K562 (cell line): Measurements from ENCODE around the gene PRCP. TPM values are rescaled to one million over a fixed set of nuclear protein-coding genes. Genes with fewer than 3 reads are reported as not detected.

Experiments used
- ATAC-seq: fragments of 200-7000 bp; cut with Tn5 transposase; 3 replicates; pipeline ENCODE4 v1.9.1; 2020; ENCODE audit warnings: moderate library complexity
- BruUV-seq: library from RNA; stranded (reverse); fragments of 400-500 nt; replicated peaks from 2 replicates; lab custom pipeline; 2021; lab: Mats Ljungman, UMichigan
- CTCF ChIA-PET: fragments of 300-600 bp; formaldehyde crosslinking; extraction: SDS; loops from one replicate; lab custom pipeline; 2021; ENCODE audit warnings: low intra/inter-chr PET ratio; lab: Yijun Ruan, JAX
- POLR2A ChIA-PET: fragments of 300-600, 350-650 bp; sonication (Branson Sonifier 250); formaldehyde crosslinking; extraction: SDS; loops from one replicate; lab custom pipeline; 2021; ENCODE audit warnings: antibody characterized with exemption, inconsistent platforms; lab: Yijun Ruan, JAX
- DNase-seq, 4 experiments: peaks; one replicate each; pipeline versions ENCODE4 v3.0.0 to v3.0.0-alpha.2; 2011 to 2018; ENCODE audit warnings: low spot score in 3 of 4, mixed read lengths in 3 of 4; ENCODE audit errors: extremely low read depth in 1 of 4
- FAIRE-seq: peaks from 2 replicates; lab custom pipeline; 2011; peaks lifted over from hg19 to GRCh38; lab: Jason Lieb, UNC
- H2AFZ ChIP-seq: 2 replicates; pipeline ENCODE4 v1.6.0; 2011; ENCODE audit warnings: low read depth, low read length, control low read depth, inconsistent platforms
- H3K27ac ChIP-seq: fragments of 200-600 bp; 3 replicates; pipeline ENCODE4 v1.8.0; 2011; ENCODE audit warnings: low read depth, mild to moderate bottlenecking, control low read depth, inconsistent platforms, low read length, moderate library complexity, mixed read lengths; ENCODE audit errors: extremely low read depth
- H3K27me3 ChIP-seq, 2 experiments: fragments of 300-600 bp in 1 of 2; 2 replicates in 1 of 2; 3 replicates in 1 of 2; pipeline versions ENCODE4 v1.6.0 to v1.8.0; 2011; ENCODE audit warnings: inconsistent platforms in 2 of 2, low read length in 2 of 2, mild to moderate bottlenecking in 1 of 2, mixed read lengths in 1 of 2, moderate library complexity in 1 of 2; ENCODE audit not compliant: control insufficient read depth in 2 of 2, insufficient read depth in 2 of 2
- H3K36me3 ChIP-seq: fragments of 300-600 bp; 3 replicates; pipeline ENCODE4 v1.8.0; 2011; ENCODE audit warnings: mild to moderate bottlenecking, low read length, inconsistent platforms; ENCODE audit not compliant: control insufficient read depth, insufficient read depth
- H3K4me1 ChIP-seq, 2 experiments: fragments of 200-600 bp in 1 of 2; replicated peaks in 1 of 2; 2 replicates in 1 of 2; 3 replicates in 1 of 2; pipeline versions ENCODE4 v1.5.1 to v1.8.0; 2011; ENCODE audit warnings: inconsistent platforms in 2 of 2, low read length in 2 of 2, mild to moderate bottlenecking in 1 of 2, mixed read lengths in 1 of 2, moderate library complexity in 1 of 2; ENCODE audit not compliant: control insufficient read depth in 2 of 2, insufficient read depth in 2 of 2
- H3K4me2 ChIP-seq: 2 replicates; pipeline ENCODE4 v1.6.1; 2011; ENCODE audit warnings: low read length, control low read depth, inconsistent platforms, mixed read lengths; ENCODE audit not compliant: insufficient read depth
- H3K4me3 ChIP-seq: fragments of 200-600 bp; sonication (generic), shearing (Covaris generic); 2 replicates; pipeline ENCODE4 v1.5.1; 2016; ENCODE audit warnings: control low read depth, inconsistent platforms
- H3K79me2 ChIP-seq: fragments of 200-600 bp; 3 replicates; pipeline ENCODE4 v1.8.0; 2011; ENCODE audit warnings: low read length, inconsistent platforms; ENCODE audit not compliant: control insufficient read depth, insufficient read depth
- H3K9ac ChIP-seq, 2 experiments: 2 replicates each; pipeline versions ENCODE4 v1.6.0 to v1.6.1; 2011; ENCODE audit warnings: low read depth in 2 of 2, low read length in 2 of 2, control low read depth in 1 of 2, inconsistent platforms in 1 of 2, mild to moderate bottlenecking in 1 of 2, mixed read lengths in 1 of 2; ENCODE audit not compliant: insufficient read depth in 1 of 2
- H3K9me1 ChIP-seq: one replicate; pipeline ENCODE4 v1.6.0; 2011; ENCODE audit warnings: inconsistent platforms, mild to moderate bottlenecking, low read length, moderate library complexity; ENCODE audit not compliant: control insufficient read depth, insufficient read depth
- H3K9me3 ChIP-seq: replicated peaks from 2 replicates; pipeline ENCODE4 v1.5.1; 2011; ENCODE audit warnings: low read depth, low read length, inconsistent platforms; ENCODE audit not compliant: control insufficient read depth, insufficient read depth
- H4K20me1 ChIP-seq: replicated peaks from 2 replicates; pipeline ENCODE4 v1.6.1; 2011; ENCODE audit warnings: low read length, inconsistent platforms, mixed read lengths; ENCODE audit not compliant: control insufficient read depth, insufficient read depth
- IRF2 ChIP-seq: sonication (generic); formaldehyde crosslinking; IDR thresholded peaks from 2 replicates; pipeline ENCODE4 v1.8.1; 2022; ENCODE audit warnings: mild to moderate bottlenecking, missing genetic modification reagents
- KDM1A ChIP-seq, 2 experiments: fragments of 450-650 bp; IDR thresholded peaks; 2 replicates each; pipeline ENCODE4 v1.6.1; 2016; ENCODE audit warnings: mild to moderate bottlenecking in 2 of 2
- RBM25 ChIP-seq: fragments of 200-400 bp; formaldehyde crosslinking; IDR thresholded peaks from 2 replicates; pipeline ENCODE4 v1.6.1; 2018; ENCODE audit warnings: low read length, low read depth, moderate library complexity; ENCODE audit not compliant: severe bottlenecking
- SLC30A9 ChIP-seq: fragments of 250-450 bp; sonication (Bioruptor Pico); IDR thresholded peaks from 2 replicates; pipeline ENCODE4 v1.8.0; 2022; ENCODE audit warnings: mild to moderate bottlenecking, moderate library complexity
- WGBS: fragments of 100-300 bp; shearing (Covaris generic); methylation state at CpG from one replicate; pipeline ENCODE4 v1.1.6; 2016; ENCODE audit warnings: low coverage, mixed read lengths; ENCODE audit not compliant: insufficient coverage; ENCODE audit errors: missing lambda C conversion rate; 5-methylcytosine and 5-hydroxymethylcytosine counted together
- in situ Hi-C: fragments of 300-500 bp; cut with MboI; formaldehyde crosslinking; loops from 4 replicates; pipeline ENCODE4 v1.15.0; 2018; ENCODE audit warnings: inconsistent platforms, mixed read lengths
- intact Hi-C: fragments of 100-400 bp; cut with micrococcal nuclease; formaldehyde crosslinking; loops from 2 replicates; pipeline ENCODE4 v1.14.2; 2022
- polyA plus RNA-seq, 8 experiments: library from polyadenylated mRNA; depleted of rRNA in 4 of 8; stranded (reverse) in 5 of 8; unstranded in 3 of 8; fragments of >200 nt; fragmentation: Nextera tagmentation in 2 of 8; fragmentation: Illumina TruSeq in 1 of 8; extraction: Ambion mirVana in 2 of 8; extraction: Trizol in 1 of 8; gene quantifications; 2 replicates each; pipeline versions ENCODE4 v1.2.1 to v1.2.3, GENCODE V29; 2011 to 2014; ENCODE audit warnings: inconsistent platforms in 1 of 8, missing spikeins in 1 of 8
- total RNA-seq, 7 experiments: library from RNA; depleted of rRNA in 6 of 7; stranded (reverse); fragments of >200 nt in 6 of 7; fragmentation: Illumina TruSeq in 2 of 7; extraction: Trizol in 2 of 7; gene quantifications; 2 replicates each; pipeline versions ENCODE4 v1.2.1 to v1.2.3, GENCODE V29; 2011 to 2021; ENCODE audit warnings: low replicate concordance in 1 of 7
- TF ChIP-seq, protein P1 (sequence below): sonication (generic); IDR thresholded peaks from 2 replicates; pipeline ENCODE4 v1.6.1; 2016
- TF ChIP-seq, protein P2 (sequence below): fragments of 250-450 bp; sonication (Bioruptor Pico); IDR thresholded peaks from 2 replicates; pipeline ENCODE4 v1.6.1; 2021; ENCODE audit warnings: mild to moderate bottlenecking

PRCP gene
- total and polyA plus RNA-seq, 9 of the 15 experiments (the other 6 are each of a cell fraction or from before 2014, with no cell fraction given), result 9.5 to 43.1 (median 23.2) TPM

DNA sequence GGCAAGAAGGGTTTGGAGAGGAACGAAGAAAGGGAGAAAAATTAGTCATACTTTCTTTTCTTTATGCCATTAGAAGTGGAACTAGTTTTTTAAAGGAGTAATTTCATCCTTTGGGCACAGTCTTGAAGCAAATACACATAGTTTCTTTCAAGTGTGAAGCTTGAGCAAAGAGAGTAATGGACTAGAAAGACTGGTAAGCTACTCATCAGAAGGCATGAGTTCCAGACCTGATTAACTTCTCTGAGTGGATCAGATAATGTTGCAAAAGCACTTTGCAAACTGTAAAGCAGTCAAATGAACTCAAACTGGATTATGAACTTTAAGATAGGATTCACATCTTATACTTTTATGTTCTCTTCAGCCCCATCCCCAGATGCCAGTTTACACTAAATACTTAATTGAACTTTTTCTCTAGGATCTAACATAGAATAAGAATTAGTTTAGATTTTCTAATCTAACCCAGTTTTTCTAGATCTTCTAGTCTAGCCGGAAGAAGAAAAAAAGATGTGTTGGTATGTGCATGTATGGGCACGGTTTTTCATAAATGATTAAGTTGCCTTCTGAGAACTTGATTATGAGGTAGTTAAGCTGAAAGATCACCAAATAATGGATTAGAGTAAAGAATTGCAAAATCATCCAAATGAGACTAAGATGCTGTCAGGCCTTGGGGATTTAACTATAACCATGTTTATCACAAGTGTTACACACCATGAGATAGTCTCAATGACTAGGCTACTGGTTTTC lies 3.8 kb upstream of the PRCP start:
- H3K4me3 ChIP-seq, result no peak overlapping the region
- no peaks in the 10 kb centered on the region for H3K27me3 ChIP-seq
- H3K9ac ChIP-seq, result peak overlapping the region in 1 of 2 experiments; percentile 83; a peak in 1 of 4 replicates
- no peak overlapping the region for H3K27ac ChIP-seq
- no peak for DNase-seq
- BruUV-seq, result no TSS peak
- TF ChIP-seq, protein P1, sequence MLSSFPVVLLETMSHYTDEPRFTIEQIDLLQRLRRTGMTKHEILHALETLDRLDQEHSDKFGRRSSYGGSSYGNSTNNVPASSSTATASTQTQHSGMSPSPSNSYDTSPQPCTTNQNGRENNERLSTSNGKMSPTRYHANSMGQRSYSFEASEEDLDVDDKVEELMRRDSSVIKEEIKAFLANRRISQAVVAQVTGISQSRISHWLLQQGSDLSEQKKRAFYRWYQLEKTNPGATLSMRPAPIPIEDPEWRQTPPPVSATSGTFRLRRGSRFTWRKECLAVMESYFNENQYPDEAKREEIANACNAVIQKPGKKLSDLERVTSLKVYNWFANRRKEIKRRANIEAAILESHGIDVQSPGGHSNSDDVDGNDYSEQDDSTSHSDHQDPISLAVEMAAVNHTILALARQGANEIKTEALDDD, result peak; percentile 69
- no peak for TF ChIP-seq SLC30A9
- WGBS, result 45% methylated on average over 3 of the region's 3 CpGs
- no peaks in the 10 kb centered on the region for H4K20me1 ChIP-seq
- intact Hi-C loops, result loop anchor here (5.0 to 10.0 kb wide), 3 partner anchors 187 to 911 kb away; partner anchors contain the start of gene ANKRD42
- H3K79me2 ChIP-seq, result peaks cover 79% of the 10 kb centered on the region
- H3K9me1 ChIP-seq, result no peaks in the 10 kb centered on the region
- POLR2A ChIA-PET, result no interaction called here
- in situ Hi-C loops, result loop anchor here (25.0 kb wide), 1 partner anchor 333 kb away; no protein-coding TSS in a partner anchor
- H3K4me1 ChIP-seq, result peaks cover 8 to 20% of the 10 kb centered on the region in 2 experiments; a peak in 4 of 5 replicates
- no peak overlapping the region for H2AFZ ChIP-seq
- no peaks in the 10 kb centered on the region for H3K36me3 ChIP-seq
- no peak for ATAC-seq
- FAIRE-seq, result no peak
- no peaks in the 10 kb centered on the region for H3K9me3 ChIP-seq
- no peak overlapping the region for H3K4me2 ChIP-seq
- CTCF ChIA-PET, result no interaction called here

DNA sequence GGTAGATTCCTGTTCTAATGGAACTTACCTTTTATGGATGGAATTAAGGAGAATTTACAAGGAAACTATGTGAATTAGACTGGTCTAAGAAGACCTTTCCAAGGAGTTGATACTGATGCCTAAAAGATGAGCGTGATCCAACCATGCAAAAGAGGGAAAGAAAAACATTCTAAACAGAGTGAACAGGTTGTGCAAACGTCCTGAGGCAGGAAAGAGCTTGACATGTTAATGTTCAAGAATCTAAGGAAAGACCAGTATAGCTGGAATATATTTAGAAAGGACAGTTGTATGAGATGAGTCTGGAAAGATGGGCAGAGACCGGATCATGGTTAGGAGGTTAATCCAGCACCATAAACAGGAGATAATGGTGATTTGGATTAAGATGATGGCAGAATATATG lies 2.6 kb upstream of the PRCP start:
- CTCF ChIA-PET, result no interaction called here

More for the DNA sequence above, 2.6 kb upstream of the PRCP start:
- Histone ChIP-seq H3K9me1 (no peaks in the 10 kb centered on the region), H3K79me2 (peaks cover 78% of the 10 kb centered on the region), H4K20me1 (no peaks in the 10 kb centered on the region), H3K27ac (no peak overlapping the region), H3K4me3 (peak overlapping the region; percentile 69), H3K4me2 (peak overlapping the region; percentile 100), H3K9ac (peak overlapping the region in 1 of 2 experiments; percentile 83; a peak in 2 of 4 replicates), H3K36me3 (no peaks in the 10 kb centered on the region), H2AFZ (no peak overlapping the region), H3K4me1 (peaks cover 8 to 24% of the 10 kb centered on the region in 2 experiments), H3K27me3 (no peaks in the 10 kb centered on the region)
- FAIRE-seq, result no peak
- intact Hi-C loops, result loop anchor here (1.0 to 10.0 kb wide), 4 partner anchors 36 to 912 kb away; partner anchors contain the start of gene ANKRD42
- no peak for ATAC-seq
- DNase-seq, result no peak
- WGBS, result 40% methylated on average over 3 of the region's 3 CpGs
- POLR2A ChIA-PET, result no interaction called here
- BruUV-seq, result no TSS peak
- in situ Hi-C loops, result loop anchor here (25.0 kb wide), 1 partner anchor 334 kb away; no protein-coding TSS in a partner anchor
- TF ChIP-seq KDM1A (IDR thresholded peaks at IDR 0.05), result 0 out of 4 replicates have a peak, but pooled peaks of 1 of the 2 experiments have one; percentile 16
- TF ChIP-seq RBM25, result peak; percentile 80
- TF ChIP-seq, protein P2, sequence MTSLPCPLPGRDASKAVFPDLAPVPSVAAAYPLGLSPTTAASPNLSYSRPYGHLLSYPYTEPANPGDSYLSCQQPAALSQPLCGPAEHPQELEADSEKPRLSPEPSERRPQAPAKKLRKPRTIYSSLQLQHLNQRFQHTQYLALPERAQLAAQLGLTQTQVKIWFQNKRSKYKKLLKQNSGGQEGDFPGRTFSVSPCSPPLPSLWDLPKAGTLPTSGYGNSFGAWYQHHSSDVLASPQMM, result no peak
- no peak for TF ChIP-seq IRF2 (CRISPR knock-in tag)
- TF ChIP-seq, all 486 proteins: peak for 2
- no peaks in the 10 kb centered on the region for H3K9me3 ChIP-seq
